Activated CD4-positive, alpha-beta T cell treated with anti-CD3 and anti-CD28 coated beads, Interleukin-10, Interleukin-2, amounts not matched to agents 100 ng/mL and 50 ng/mL, durations not matched to agents 16 hours and 8 hours (primary cell): ENCODE measurements around the gene ADORA1.

Experiments used
- DNase-seq: peaks from one replicate; pipeline ENCODE4 v3.0.0-alpha.2; 2020

Gene ADORA1

DNA sequence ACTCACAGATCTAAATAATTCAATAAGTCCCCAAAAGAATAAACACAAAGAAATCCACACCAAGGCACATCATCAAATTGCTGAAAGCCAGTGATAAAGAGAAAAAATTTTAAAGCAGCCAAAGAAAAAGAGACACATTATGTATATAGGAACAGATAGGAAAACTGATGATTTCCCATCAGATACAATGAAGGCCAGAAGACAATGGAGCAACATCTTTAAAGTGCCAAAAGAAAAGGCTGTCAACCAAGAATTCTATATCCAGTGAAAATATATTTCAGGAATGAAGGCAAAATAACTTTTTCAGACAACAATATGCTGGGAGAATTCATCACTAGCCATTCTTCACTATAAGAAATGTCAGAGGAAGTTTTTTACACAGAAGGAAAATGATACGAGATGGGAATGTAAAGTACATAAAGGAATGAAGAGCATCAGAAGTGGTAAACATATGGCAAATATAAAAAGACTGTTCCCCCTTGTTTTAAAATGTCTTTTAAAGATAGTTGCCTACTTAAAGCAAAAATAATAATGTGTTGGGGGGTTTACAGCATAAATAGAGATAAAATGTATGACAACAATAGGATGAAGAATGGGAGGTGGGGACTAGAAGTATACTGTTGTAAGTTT lies 32.4 kb upstream of the ADORA1 start:
- no peak for DNase-seq

DNA sequence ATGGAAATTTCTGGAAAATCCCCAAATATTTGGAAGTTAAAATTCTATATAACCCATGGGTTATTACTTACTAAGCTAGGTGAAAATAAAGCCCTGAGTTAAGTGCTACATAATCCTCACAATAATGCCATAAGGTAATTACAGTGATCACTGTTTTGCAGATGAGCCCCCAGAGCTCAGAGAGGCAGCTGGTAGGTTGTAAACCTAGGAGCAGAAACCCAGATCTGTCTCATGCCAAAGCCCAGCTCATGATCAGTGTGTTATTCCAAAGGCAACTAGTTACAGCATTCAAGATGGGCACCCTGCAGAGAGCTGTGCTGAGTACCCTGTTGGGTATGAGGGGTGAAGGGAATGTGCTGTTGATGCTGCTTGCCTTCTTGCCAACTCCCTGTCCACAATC lies 31.0 kb upstream of the ADORA1 start:
- no peak for DNase-seq

DNA sequence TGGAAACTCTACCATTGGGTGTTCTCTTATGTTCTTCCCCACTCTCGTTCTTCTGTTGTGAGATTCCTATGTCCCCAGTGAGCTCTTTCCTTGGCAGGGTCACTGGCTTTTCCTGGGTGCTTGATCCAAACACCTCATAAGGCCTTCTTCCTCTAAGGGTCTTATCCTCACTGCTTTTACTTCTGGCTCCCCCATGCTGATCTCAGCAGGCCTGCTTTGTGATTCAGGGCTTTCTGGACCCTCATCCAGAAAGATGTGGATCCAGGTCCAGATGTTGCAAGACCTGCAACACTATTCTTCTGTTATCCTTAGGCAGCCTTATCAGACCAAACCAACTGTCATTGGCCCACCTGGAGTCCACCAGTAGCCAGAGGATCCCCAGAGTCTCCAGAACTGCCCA lies 30.5 kb upstream of the ADORA1 start:
- no peak for DNase-seq

DNA sequence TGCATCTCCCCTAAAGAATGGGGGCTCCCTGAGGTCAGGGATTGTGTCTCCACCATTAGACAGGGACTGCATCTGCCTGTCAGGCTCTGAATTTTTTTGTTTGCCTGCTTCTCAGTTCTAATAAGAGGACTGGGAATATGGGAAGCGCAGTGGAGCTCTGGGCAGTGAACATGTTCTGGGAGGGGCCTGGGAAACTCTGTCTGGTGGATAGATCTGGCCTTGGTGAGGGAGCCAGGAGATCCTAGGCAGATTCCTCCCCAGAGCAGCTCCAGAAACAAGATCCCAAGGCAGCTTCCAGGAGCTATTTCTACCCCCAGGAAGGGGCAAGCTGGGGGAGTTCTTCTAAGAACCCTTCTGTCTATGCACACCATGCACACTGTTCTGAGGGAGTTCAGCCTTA lies 29.1 kb upstream of the ADORA1 start:
- DNase-seq = no peak

DNA sequence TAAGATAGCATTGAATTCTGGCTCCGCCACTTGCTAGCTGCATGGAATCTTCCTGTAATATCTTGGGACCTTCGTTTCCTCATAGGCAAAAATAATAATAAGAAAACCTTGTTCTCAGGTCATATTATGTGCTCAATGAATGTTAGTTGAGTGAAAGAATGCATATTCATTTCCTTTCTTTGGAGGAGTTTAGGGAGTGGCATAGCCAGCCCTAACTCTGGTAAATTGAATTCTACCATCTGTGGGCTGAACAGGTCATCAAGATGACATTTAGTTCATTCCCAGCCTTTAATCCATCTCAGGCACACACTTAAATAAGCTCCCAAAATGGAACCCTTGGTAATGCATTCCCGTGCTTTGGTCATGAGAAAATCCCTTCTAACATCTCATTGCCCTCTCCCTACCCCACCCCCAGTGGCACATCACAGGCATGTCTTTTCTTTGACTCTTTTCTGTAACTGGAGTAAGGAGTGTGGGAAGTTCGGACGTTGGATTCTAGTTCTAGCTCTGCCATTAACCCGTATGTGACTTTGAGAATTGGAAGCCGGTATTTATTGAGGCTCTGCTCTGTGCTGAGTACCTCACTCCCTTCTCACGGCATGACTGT lies 28.5 kb upstream of the ADORA1 start:
- no peak for DNase-seq

DNA sequence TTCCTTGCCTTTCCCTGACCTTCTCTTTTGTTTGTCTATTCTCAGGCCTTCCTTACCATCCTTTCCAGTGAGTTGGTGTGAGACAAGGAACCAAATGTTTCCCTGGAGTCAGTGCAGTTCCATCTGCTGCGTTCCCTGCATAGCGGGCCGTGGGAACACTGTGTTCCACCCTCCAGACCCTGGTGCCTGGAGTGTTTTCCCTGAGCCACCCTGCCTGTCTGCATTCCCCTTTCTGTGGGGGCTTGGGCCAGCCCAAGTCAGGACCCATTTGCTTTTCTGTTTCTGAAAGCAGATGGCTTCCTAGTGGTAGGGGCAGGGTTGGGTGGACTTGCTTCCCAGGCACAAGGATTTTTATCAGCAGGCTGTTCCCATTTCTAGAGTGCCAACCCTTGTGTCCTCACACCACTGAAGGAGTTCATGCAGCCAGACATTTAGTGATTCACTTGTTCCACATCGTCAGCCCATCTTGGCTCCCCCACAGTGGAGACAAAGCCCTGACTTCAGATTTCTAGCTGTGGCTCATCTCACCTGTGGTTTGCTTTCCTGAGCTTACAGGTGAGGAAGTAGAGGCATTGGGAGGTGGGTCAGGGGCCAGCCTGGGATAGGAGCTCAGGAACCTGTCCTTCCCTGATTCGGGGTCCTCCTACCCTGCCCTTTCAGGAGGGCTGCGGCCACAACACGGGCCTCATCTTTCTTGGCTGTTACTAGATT lies 27.6 kb upstream of the ADORA1 start:
- DNase-seq = no peak

DNA sequence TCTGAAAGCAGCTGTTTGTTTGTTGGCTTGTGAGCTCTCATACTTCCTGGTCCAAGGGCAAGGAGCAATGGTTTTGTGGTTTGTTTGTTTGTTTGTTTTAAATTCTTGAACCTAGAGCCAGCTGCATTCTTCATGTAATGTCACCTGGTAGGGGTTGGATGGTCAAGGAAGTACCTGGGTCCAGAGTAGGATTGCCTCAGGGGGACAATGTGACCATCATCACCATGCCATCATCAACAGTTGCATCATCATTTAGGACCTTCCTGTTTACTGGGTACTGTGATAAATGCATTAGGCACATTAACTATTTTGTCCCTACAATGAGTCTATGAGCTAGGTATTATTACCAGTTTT lies 27.0 kb upstream of the ADORA1 start:
- DNase-seq = no peak

DNA sequence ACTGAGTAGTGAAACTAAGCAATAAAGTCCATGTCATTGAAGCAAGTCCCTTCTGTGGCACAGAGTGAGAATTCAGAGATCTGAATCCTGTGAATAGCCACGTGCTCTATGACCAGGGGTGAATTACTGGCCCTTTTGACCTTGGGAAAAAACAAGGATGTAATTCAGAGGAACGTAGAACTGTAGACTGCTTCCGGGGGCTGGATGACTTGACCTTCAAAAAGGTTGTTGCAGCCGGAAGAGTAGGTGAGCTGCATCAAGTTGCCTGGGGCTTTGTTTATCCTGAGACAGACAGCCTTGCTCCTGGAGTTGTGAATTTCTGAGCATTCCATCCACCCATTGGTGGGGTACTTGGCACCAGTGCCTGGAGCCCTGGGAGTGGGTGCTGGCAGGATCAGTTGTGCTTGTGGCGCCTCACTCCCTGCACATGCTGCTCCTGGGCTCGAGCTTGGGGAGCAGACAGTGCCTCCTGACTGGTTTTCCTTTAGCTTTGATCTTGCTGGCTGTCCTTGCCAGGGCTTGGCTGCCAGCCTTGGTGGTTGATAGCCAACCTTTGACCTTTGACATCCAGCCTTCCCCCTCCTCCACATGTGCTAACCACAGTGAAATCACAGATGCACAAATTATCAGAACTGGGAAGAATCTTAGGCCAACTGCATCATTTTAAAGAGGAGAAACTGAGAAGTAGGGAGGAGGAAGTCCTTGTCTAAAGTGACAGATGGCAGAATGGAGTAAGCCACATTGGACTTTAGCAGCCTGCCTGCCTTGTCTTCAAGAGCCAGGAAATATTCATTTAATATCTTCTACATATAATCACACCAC lies 25.5 kb upstream of the ADORA1 start:
- no peak for DNase-seq

DNA sequence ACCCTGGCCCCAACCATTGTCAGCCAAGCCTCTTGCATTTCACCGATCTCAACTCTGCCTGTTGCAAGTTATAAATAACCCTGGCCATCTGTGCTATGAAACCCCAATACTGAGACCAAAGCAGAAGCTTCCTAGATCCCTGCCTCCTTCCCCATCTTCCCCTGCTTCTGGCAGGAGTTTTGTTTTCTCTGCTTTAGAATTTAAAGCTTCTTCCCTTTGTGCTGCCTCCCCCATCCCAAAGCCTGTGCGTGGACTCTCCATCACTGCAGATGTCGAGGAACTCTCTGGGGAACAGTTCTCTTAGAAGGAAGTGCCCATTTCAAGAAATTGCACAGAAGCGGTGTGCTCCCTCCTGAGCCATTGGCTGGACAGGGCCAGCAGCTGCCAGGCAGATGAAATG lies 24.3 kb upstream of the ADORA1 start:
- no peak for DNase-seq

DNA sequence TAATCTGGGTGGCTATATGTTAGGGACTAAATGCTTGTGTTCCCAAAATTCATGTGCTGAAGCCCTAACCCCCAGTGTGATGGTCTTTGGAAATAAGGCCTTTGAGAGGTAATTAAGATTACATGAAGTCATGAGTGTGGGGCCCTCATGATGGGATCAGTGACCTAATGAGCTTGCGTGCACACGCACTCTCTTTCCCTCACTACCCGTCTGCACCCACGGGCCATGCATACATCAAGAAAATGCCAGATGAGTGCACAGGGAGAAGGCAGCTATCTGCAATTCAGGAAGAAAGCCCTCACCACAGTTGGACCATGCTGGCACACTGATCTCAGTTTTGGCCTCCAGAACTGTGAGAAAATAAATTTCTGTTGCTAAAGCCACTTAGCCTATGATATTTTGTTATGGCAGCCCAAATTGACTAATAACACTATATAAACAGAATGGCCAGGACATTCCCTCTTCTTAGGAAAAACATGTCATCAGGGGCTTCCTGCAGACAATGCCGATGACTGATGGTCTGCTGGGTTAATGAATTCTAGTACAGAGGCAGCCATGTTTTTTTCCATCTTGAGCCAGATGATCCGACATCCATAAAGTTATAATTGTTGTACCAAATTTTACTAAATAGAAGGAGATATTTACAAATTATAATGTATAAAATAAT lies 23.6 kb upstream of the ADORA1 start:
- DNase-seq = no peak

DNA sequence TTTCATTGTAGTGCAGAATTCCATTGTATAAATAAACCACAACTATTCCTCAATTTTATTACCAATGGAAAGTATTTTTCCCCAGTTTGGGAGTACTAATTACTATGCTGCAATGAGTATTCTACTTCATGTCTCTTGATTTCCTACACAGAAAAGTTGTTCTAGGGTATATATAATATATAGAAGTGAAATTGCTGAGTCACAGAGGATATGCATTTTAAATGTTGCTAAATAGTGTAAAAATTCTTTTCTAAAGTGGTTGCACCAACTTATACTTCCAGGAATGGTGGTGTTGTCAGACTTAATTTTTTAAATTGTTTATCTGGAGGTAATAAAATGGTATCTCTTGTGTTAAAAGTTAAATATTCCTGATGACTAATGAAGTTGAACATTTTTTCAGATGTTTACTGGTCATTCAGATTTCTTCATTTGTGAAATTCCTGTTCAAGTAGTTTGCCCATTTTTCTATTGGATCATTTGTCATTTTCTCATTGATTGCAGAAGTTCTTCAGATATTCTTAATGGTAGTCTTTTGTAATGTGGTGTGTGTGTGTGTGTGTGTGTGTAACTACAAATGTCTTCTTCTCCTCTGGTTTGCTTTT lies 22.6 kb upstream of the ADORA1 start:
- no peak for DNase-seq

DNA sequence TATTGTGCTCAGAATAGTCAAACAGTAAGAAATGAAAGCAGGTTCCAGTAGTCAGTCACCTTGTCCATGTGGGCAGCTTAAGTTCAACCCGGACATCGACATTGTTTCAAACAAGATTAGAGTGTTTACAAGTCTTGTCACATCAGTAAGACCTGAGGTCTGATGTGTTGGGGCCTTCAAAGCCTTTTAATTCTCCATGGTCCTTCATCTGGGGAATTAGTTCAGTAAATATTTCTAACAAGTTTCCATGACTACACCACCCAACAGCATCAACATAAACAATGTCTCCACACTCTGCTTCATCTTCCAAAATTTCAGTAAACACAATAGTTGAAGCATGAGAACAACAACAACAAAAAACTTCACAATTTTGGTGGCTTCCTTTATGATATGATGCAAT lies 15.1 kb upstream of the ADORA1 start:
- no peak for DNase-seq

DNA sequence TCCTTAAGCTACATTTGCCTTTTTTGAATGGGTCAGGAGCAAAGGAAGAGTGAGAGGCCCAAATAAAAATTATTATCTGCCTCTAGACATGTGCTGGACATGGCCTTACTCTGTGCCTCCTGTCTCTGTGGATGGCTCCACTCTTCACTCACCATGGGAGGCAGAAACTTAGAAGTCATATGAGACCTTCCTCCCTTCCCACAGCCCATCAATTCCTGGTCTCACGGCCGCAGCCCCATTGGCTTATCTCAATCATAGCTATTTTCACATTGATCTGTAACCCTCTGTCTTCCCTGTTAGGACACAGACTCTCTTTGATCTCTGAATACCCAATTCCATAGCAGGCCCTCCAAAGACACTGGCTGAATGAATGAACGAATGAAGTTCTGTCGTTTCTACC lies 14.2 kb upstream of the ADORA1 start:
- DNase-seq = no peak

DNA sequence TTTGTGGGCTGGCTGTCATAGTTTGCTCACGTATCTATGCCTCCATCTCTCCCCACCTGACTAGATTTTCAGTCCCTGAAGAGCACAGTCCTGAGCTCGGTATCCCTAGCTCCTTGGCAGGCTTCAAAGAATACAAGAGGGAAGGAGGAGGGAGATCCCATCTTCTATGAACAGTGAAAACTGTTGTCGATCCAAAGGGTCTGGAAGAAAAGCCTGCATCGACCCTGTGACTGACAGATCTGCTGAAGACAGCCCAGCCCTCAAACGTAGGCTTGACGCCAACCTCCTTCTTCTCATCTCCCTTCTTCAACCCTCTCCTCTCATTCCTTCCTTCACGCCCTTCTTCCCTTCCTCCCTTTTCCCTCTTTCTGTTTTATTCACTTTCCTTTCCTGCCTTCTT lies 13.3 kb upstream of the ADORA1 start:
- no peak for DNase-seq

DNA sequence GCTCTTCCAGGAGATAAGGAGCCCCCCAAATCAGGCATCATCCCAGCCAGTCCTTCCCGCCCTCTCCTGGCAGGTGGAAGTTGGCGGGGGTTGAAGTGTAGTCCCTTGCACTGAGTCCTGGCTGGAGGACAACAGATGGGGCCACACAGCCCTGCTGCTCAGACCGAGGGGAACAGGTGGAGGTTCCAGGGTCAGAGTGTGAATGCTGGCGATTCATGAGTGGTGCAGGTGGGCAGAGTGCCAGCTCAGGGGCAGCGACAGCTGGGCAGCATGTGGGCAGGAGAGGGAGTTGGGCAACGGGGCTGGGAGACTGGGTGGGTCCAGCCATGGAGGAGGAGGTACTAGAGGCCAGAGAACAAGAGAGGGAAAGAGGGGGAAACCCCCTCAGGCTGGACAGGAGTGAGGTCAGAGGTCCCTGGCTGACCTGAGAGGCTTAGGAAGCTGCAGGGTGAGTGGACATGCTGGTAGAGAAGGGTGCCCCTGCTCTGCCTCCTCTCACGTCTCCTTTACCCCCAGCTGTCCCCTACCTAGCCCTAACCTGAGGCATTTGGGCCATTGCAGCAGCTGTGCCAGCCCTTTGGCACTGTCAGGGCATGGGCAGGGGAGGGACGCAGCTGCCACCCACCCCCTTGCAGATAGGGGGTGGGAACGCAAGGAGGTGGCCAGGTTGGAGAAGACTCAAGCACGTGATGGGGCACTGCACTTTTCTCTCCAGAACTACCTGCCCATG lies 11.3 kb upstream of the ADORA1 start:
- no peak for DNase-seq

DNA sequence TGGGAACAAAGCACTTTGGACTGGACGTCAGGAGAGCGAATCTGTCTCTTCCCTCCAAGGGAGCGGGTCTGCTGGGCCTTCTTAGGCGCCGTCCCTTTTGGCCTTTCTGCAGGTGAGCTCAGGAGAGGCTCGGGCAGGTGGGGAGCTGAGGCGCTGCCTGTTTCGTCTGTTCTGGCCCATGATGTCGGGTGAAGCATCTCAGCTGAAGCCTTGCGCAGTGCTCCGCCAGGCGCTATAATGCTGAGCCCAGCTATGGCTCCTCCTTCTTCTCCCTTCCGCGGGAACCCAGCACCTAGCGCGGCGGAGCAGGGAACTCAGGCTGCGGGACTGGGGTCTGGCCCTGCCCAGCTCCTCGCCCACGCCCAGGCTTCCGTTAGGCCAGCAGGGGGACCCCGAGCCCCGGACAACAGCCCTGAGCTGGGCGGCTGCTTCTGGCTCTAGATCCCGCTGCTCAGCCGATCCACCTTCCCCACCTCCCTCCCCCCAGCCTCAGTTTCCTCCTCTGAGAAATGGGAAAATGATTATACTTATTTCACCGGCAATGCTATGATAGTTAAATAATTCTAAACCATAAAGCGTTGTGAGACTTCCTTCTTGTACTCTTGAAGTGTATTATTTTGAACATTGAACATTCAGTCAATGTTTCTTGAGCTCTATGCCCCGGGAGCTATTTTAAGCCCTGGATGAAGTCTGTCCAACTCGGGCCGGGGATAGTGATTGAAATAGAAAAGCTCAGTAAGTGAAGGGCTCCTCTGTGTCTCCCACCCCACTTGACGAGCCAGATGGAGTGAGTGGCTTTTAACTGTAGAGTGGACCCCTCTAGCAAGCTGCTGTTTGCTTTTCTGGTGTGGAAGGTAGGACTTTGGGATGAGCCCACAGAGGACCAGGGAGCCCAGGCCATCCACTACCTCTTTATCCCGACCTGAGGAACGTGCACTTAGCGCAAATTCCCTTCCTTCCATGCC lies 9.6 kb upstream of the ADORA1 start:
- DNase-seq = peak; percentile 50

DNA sequence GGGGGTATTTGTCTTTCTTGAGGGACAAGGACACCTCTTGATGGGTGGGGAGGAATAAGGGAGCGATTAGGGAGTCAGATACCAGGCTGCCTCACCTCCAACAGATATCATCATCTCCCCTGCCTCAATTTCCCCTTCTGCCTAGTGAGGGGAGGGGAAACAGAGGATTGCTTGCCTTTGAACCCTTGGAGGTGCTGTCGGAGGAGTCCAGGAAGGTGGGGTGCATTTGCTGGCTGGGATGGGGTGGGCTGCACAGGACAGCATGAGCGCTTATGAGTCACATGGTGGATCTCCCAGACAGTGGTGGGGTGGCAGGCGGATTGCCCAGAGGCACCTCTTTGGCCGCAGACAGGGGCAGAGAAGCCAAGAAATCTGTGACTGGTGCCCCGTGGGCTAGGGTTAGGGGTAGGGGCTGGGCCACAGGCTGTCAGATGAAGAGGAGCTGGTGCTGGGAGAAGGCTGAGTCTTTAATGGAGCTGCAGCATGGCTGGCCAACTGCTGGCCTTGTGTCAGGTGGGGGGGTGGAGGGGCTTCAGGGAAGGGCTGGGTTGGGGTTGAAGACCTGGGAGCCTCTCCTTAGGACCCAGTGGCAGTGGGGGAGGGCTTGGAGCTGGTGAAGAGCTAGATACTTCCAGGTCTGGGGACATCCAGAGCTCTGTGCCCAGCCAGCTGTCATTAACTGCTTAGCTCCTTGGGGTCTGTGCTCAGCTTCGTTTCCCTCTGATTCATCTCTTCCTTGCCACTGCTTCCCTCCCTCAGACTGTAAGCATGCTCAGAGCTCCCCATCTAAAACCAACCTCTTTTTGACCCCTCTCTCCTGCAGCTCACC lies 7.0 kb upstream of the ADORA1 start:
- no peak for DNase-seq

DNA sequence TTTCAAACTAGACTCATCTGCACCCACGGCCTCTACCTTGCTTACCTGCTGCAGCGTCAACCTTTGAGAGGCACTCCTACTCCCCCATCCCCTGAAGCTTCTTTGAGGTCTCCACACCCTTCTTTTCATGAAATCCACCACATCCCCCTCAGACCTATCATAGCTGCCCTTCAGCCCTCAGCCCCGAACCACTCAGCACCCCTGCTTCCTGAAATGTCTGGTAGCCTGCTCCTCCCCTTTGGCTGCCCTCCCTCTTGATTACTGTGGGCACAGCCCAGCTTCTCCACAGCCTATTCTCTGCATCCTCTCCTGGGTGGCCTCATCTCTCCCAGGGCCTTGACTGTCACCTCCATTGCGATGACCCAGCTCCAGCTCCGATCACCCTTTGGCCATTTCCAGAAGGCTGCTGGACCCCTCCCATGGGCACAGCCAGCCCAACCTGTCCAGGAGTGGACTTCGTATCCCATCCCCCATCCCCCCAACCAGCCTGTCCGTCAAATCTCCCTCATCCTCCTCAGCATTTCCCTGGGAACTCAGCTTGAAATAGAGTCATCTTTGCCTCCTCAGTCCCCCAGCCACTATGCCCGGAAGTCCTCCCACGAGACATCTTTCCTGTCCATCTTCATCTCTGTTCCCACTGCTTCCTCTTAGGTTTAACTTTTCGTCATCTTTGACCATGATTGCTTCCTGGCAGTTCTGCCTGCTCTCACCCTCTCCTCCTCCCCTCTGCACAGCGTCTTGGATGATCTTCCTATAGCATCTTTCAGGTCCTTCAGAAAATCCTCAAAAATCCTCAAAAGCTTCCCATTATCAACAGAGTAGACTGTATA lies 6.1 kb upstream of the ADORA1 start:
- no peak for DNase-seq

DNA sequence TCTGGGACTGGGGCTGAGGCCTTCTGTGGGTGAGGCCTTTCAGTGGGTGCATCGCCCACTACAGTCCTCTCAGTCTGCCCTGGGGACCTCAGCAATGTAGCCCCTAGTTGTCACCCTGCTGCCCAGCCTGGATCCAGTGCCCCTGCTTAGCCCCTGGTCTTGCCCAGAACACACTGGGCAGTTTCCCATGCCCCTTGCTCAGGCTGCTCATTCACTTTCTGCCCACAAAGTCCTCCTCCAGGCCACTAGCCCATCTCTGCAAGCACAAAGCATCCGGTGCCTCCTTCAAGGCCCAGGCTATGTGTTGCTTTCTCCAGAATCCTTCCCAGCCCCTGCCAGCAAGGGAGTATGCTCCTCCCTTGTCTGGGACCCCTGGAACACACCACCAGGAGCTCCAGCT lies 5.4 kb upstream of the ADORA1 start:
- DNase-seq = no peak
